ENCODE results near the gene CRACR2B.

GRCh38 chr11:811446-812245 lies 16.1 kb upstream of the CRACR2B start:
- TF ChIP-seq CTCF (IDR thresholded peaks at IDR 0.05) (no peak), EP300 (IDR thresholded peaks at IDR 0.05; ENCODE audit: low read depth) (no peak), POLR2A (IDR thresholded peaks at IDR 0.05) (no peak)

All from transverse colon (tissue), 3 donors.